ENCODE results near the gene KLHL9.
"Not testable (repeated sequence)": the region's sequence is repeated elsewhere in the genome, so short reads cannot be mapped to it uniquely, and the experiment has no call there.

KLHL9 gene

DNA sequence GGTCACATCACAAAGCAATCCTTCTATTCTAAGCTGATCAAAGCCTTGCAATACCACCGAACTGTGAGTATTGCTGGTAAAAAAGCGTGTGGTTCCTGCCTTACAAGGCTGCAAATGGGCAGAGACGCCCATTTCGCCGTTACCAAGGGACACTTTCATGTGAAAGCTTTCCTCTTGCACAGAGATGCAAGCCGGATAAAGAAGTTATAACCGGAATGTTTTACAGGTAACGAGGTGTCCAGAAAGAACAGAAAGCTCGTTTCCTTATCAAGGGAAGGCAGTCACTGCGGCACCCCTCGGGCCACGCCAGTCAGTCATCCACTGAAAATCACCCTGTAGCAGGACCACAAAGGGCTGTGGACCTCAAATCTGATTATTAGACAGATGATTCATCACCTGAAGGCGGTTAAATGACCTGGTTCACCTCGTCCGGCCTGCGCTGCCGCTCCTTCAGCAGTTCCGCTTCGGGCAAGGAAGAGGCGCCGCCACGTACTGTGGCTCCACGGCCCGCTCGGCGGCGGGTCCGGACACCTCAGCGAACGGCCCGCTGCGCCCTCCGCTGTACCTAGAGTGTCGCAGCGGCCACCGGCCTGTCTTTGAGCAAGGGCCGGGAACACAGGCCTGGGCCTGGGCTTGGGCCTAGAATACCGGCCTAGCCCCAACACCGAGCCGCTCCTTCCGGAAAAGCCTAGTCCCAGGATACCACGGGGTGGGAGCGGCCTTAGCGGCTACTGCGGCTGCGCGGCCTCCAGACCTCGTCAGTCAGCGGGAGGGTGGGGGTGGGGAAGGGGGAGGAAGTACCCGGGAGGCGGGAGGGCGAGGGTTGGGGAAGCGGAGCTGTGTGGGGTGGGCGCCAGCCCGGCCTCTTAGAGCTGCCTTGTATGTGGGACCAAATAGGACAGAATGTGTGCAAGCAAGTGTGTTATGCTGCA lies at the start of gene KLHL9:
Gene KLHL9, minus strand, starts transcription at position 704 of the 932 bp plus-strand sequence. Its CDS starts 545 bp downstream, at position 159.
- Histone ChIP-seq H3K27ac (ENCODE audit: low read length) (no peak within 1 kb of the TSS), H3K4me3 (ENCODE audit: low read length) (peak within 1 kb of the TSS; percentile 92), H3K9me3 (ENCODE audit: control insufficient read depth, insufficient read depth, low read length) (no peaks in the 10 kb centered on the region), H3K36me3 (ENCODE audit: control insufficient read depth, insufficient read depth, low read length) (no peaks in the 10 kb centered on the region), H3K27me3 (ENCODE audit: control insufficient read depth, insufficient read depth, low read length) (no peaks in the 10 kb centered on the region), H3K4me1 (ENCODE audit: control insufficient read depth, insufficient read depth, low read length) (peaks cover 4% of the 10 kb centered on the region; the same call in 1 of the 2 replicates)
- DNase-seq (ENCODE audit: low read depth, low spot score) = peak; percentile 61
- no CpG with 5 or more reads among the region's 55 CpGs for WGBS (ENCODE audit: insufficient coverage, insufficient read length)

- no CpG with 5 or more reads among the region's 4 CpGs for WGBS (ENCODE audit: insufficient coverage, insufficient read length)
- no peak overlapping the region for H3K27ac ChIP-seq (ENCODE audit: low read length)
- H3K27me3 ChIP-seq (ENCODE audit: control insufficient read depth, insufficient read depth, low read length) = no peaks in the 10 kb centered on the region
- no peaks in the 10 kb centered on the region; the same call in 1 of the 2 replicates for H3K4me1 ChIP-seq (ENCODE audit: control insufficient read depth, insufficient read depth, low read length)
- no peaks in the 10 kb centered on the region for H3K9me3 ChIP-seq (ENCODE audit: control insufficient read depth, insufficient read depth, low read length)
- H3K4me3 ChIP-seq (ENCODE audit: low read length) = no peak overlapping the region
- no peaks in the 10 kb centered on the region for H3K36me3 ChIP-seq (ENCODE audit: control insufficient read depth, insufficient read depth, low read length)
- DNase-seq (ENCODE audit: low read depth, low spot score) = no peak
Measured at GRCh38 chr9:21383627-21384026, 48.4 kb upstream of the KLHL9 start.

DNA sequence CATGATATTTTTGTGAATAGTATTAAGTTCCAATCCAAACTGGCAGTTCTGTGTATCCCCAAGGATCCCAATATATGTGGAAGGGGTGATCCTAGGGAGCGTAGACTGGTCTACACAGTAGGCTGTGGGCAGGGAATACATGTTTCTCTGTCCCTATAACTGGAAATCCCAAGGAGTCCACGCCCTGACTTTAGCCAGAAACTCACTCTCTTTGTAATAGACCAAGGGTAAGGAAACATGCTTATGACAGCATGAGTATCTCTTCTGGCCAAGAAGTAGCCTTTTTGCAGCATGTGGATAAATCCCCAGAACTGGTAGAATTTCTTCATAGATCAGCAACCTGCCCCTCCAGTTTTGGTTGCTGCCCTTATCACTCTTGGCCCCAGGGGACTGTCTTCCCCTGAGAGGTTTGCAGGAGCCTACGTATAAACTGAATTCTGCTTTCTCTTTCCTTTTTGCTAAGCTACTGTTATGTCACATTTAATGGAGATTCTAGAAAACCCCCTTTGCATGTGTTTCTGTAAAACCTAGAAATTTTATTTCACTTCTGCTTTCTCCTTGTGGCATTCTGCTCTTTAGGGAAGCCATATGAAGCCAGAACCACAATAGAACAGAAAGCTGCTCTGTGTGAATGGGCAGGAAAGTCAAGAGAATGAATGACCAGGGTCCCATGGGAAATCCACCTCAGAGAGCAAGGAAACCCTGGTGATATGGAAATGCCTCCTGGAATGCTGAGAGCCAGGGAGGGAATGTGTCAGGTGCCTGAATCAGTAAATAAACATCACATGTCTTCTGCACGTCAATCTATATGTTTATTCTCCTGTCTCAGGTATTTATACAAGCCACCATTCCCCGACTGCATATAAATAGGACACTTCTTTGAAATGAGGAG lies 46.5 kb upstream of the KLHL9 start:
- Histone ChIP-seq H3K27me3 (ENCODE audit: control insufficient read depth, insufficient read depth, low read length) (no peaks in the 10 kb centered on the region), H3K9me3 (ENCODE audit: control insufficient read depth, insufficient read depth, low read length) (no peaks in the 10 kb centered on the region), H3K36me3 (ENCODE audit: control insufficient read depth, insufficient read depth, low read length) (no peaks in the 10 kb centered on the region), H3K27ac (ENCODE audit: low read length) (no peak overlapping the region), H3K4me1 (ENCODE audit: control insufficient read depth, insufficient read depth, low read length) (no peaks in the 10 kb centered on the region; the same call in 1 of the 2 replicates), H3K4me3 (ENCODE audit: low read length) (no peak overlapping the region)
- WGBS (ENCODE audit: insufficient coverage, insufficient read length) = no CpG with 5 or more reads among the region's 5 CpGs
- DNase-seq (ENCODE audit: low read depth, low spot score) = no peak

- not testable (repeated sequence) for H3K4me3 ChIP-seq (ENCODE audit: low read length); DNase-seq (ENCODE audit: low read depth, low spot score); H3K4me1 ChIP-seq (ENCODE audit: control insufficient read depth, insufficient read depth, low read length); H3K9me3 ChIP-seq (ENCODE audit: control insufficient read depth, insufficient read depth, low read length); H3K36me3 ChIP-seq (ENCODE audit: control insufficient read depth, insufficient read depth, low read length); H3K27me3 ChIP-seq (ENCODE audit: control insufficient read depth, insufficient read depth, low read length); H3K27ac ChIP-seq (ENCODE audit: low read length)
- WGBS (ENCODE audit: insufficient coverage, insufficient read length) = no CpG with 5 or more reads among the region's 4 CpGs
Measured at GRCh38 chr9:21371467-21371866, 36.3 kb upstream of the KLHL9 start.

DNA sequence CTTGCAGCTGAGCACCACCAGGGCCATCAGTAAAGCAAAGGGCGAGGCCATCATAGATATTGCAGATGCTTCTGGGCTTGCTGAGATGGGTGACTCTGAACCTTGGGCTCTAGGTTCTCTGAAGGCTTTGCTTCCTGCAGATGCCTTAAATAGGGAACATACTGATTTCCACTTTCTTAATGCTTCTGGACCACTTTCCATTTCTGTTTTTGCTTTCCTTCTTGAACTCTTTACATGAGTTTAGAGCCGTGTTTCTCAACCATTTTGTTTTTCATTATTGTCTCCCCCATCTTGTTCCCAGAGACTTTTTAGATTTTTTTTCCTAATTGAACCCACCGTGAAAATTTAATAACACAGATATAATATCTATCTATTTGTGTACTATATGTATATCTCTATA lies 32.8 kb upstream of the KLHL9 start, which contains the start of gene IFNA13:
Gene IFNA13, minus strand, starts transcription at position 101 of the 400 bp plus-strand sequence. Its CDS starts 47 bp downstream, at position 54.
- Histone ChIP-seq H3K4me1 (ENCODE audit: control insufficient read depth, insufficient read depth, low read length) (no peaks in the 10 kb centered on the region), H3K36me3 (ENCODE audit: control insufficient read depth, insufficient read depth, low read length) (no peaks in the 10 kb centered on the region), H3K27ac (ENCODE audit: low read length) (no peak within 1 kb of the TSS), H3K4me3 (ENCODE audit: low read length) (no peak within 1 kb of the TSS), H3K9me3 (ENCODE audit: control insufficient read depth, insufficient read depth, low read length) (no peaks in the 10 kb centered on the region), H3K27me3 (ENCODE audit: control insufficient read depth, insufficient read depth, low read length) (no peaks in the 10 kb centered on the region)
- DNase-seq (ENCODE audit: low read depth, low spot score) = no peak
- WGBS (ENCODE audit: insufficient coverage, insufficient read length) = no CpG with 5 or more reads among the region's 3 CpGs

- not testable (repeated sequence) for H3K36me3 ChIP-seq (ENCODE audit: control insufficient read depth, insufficient read depth, low read length); DNase-seq (ENCODE audit: low read depth, low spot score); H3K9me3 ChIP-seq (ENCODE audit: control insufficient read depth, insufficient read depth, low read length); H3K4me1 ChIP-seq (ENCODE audit: control insufficient read depth, insufficient read depth, low read length); H3K27ac ChIP-seq (ENCODE audit: low read length); H3K27me3 ChIP-seq (ENCODE audit: control insufficient read depth, insufficient read depth, low read length); H3K4me3 ChIP-seq (ENCODE audit: low read length)
- WGBS (ENCODE audit: insufficient coverage, insufficient read length) = no CpG with 5 or more reads among the region's 2 CpGs
Measured at GRCh38 chr9:21367169-21367568, 32.0 kb upstream of the KLHL9 start.

DNA sequence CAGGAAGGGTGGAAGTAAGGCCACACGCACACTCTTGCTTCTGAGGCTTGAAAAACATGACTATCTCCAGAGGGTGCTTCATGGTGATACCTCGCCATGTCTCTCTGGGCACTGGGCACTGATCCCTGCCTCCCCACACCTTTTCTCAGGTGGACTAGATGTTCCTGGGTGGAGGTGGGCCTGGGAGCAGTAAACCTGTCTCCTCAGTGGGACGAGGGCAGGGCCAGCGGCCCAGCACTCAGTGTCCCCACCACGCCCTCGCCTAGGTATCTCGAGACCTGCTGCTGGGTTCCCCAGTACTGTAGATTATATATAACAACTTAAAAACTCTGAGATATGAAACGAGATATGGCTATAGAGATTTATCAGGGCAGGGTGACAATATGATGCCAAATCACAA lies 27.1 kb upstream of the KLHL9 start:
- WGBS (ENCODE audit: insufficient coverage, insufficient read length) = no CpG with 5 or more reads among the region's 8 CpGs
- Histone ChIP-seq H3K9me3 (ENCODE audit: control insufficient read depth, insufficient read depth, low read length) (no peaks in the 10 kb centered on the region), H3K4me3 (ENCODE audit: low read length) (no peak overlapping the region), H3K27me3 (ENCODE audit: control insufficient read depth, insufficient read depth, low read length) (no peaks in the 10 kb centered on the region), H3K27ac (ENCODE audit: low read length) (no peak overlapping the region), H3K4me1 (ENCODE audit: control insufficient read depth, insufficient read depth, low read length) (no peaks in the 10 kb centered on the region), H3K36me3 (ENCODE audit: control insufficient read depth, insufficient read depth, low read length) (no peaks in the 10 kb centered on the region)
- no peak for DNase-seq (ENCODE audit: low read depth, low spot score)

DNA sequence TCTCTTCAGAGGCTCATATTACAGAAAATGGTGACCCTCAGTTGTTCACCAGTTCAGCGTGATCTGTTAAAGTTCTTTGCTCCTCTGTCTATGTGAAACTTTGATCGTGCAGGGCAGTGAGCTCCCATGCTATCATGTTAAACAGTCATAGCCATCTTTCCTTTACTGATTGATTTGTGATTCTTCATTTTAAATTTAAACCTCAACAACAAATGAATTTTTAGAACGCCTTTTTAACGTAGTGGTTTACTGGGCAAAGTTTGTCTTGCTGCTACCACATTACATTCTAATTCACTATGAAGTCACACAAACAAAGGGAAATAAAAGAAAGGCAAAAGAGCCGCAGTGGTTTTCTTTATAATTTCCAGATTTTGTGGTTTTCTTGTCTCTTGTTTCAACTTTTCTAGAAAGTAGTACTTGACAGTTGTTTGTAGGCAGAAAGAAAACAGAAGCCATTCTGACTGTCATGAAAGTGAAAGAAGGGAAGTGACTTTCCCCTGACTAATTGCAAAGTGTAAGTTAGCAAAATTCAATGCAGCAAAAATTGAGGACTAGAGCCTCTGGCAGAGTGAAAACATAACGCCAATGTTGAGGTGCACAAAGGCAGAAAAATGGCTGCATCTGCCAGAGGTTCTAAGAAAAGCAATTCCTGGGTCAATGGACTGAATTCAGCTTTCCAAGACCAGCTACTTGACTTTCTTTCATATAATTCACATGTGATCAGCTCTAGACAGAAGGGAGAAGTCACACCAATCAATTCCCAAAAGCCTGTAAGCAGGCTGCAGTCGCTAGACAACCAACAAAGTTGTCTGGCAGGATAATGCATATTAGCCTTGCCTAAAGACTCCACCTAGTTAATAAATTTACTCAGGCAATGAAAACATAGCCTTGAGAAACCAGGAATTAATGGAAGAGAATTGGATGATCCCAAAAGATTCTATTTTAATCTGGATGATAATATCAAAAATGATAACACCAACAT lies 22.6 kb upstream of the KLHL9 start:
- DNase-seq (ENCODE audit: low read depth, low spot score) = no peak
- Histone ChIP-seq H3K27ac (ENCODE audit: low read length) (no peak overlapping the region), H3K36me3 (ENCODE audit: control insufficient read depth, insufficient read depth, low read length) (no peaks in the 10 kb centered on the region), H3K27me3 (ENCODE audit: control insufficient read depth, insufficient read depth, low read length) (no peaks in the 10 kb centered on the region), H3K4me1 (ENCODE audit: control insufficient read depth, insufficient read depth, low read length) (no peaks in the 10 kb centered on the region), H3K9me3 (ENCODE audit: control insufficient read depth, insufficient read depth, low read length) (no peaks in the 10 kb centered on the region), H3K4me3 (ENCODE audit: low read length) (no peak overlapping the region)
- WGBS (ENCODE audit: insufficient coverage, insufficient read length) = no CpG with 5 or more reads among the region's 7 CpGs

DNA sequence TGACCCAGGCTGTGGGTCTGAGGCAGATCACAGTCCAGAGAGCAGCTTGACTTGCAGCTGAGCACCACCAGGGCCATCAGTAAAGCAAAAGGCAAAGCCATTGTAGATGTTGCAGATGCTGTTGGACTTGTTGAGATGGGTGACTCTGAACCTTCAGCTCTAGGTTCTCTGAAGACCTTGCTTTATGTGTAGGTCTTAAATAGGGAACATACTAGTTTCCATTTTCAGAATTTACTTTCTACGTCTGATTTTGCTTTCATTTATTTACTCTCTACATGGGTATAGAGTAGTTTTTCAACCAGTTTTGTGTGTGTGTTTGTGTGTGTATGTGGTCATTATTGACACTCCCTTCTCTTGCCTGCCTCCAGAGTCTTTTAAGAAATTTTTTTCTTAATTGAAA lies 15.6 kb upstream of the KLHL9 start, which contains the start of gene IFNA6:
Gene IFNA6, minus strand, starts transcription at position 101 of the 400 bp plus-strand sequence. Its CDS starts 0 bp downstream, at position 101.
- Histone ChIP-seq H3K36me3 (ENCODE audit: control insufficient read depth, insufficient read depth, low read length) (no peaks in the 10 kb centered on the region), H3K27ac (ENCODE audit: low read length) (no peak within 1 kb of the TSS), H3K4me3 (ENCODE audit: low read length) (no peak within 1 kb of the TSS), H3K9me3 (ENCODE audit: control insufficient read depth, insufficient read depth, low read length) (no peaks in the 10 kb centered on the region), H3K27me3 (ENCODE audit: control insufficient read depth, insufficient read depth, low read length) (no peaks in the 10 kb centered on the region), H3K4me1 (ENCODE audit: control insufficient read depth, insufficient read depth, low read length) (no peaks in the 10 kb centered on the region)
- no peak for DNase-seq (ENCODE audit: low read depth, low spot score)
- no CpG with 5 or more reads among the region's 1 CpG for WGBS (ENCODE audit: insufficient coverage, insufficient read length)

Measured in iPS DF 6.9 (cell line).